Mucosa of descending colon (tissue), 3 donors: ENCODE results near the gene CNTN2. TPM values are rescaled to one million over a fixed set of nuclear protein-coding genes. Genes with fewer than 3 reads are reported as not detected.

Experiments used
- ATAC-seq: fragments of 200-7000 bp; cut with Tn5 transposase; one replicate; pipeline ENCODE4 v1.9.1; 2020; ENCODE audit warnings: mild to moderate bottlenecking, moderate library complexity
- DNase-seq, 3 donors: peaks; one replicate each; pipeline ENCODE4 v3.0.0-alpha.2; 2020
- H3K36me3 ChIP-seq: fragments of 200-600 bp; one replicate; pipeline ENCODE4 v1.8.0; 2021; ENCODE audit warnings: low read depth, mild to moderate bottlenecking
- H3K4me1 ChIP-seq: fragments of 200-600 bp; one replicate; pipeline ENCODE4 v1.8.0; 2021; ENCODE audit warnings: low read depth, mild to moderate bottlenecking
- H3K4me3 ChIP-seq: fragments of 200-600 bp; one replicate; pipeline ENCODE4 v1.8.0; 2021; ENCODE audit warnings: mild to moderate bottlenecking
- H3K9me3 ChIP-seq: fragments of 200-600 bp; one replicate; pipeline ENCODE4 v1.8.0; 2021; ENCODE audit warnings: mild to moderate bottlenecking
- intact Hi-C, 2 donors: fragments of 100-400 bp; cut with DNase I in 1 of 2; cut with micrococcal nuclease in 1 of 2; formaldehyde crosslinking; loops; one replicate each; pipeline versions ENCODE4 v1.11.0 to v1.11.1; 2022; cut with DNase I, micrococcal nuclease
- total RNA-seq, 3 donors: library from RNA; stranded (reverse); fragmentation: NEBNext Ultra II Directional in 2 of 3; extraction: Animal tissue kit (Norgen Biotek cat#: 25700) in 2 of 3; gene quantifications; one replicate each; pipeline versions ENCODE4 v1.2.1 to v1.2.4, GENCODE V29; 2021 to 2023
- TF ChIP-seq, protein P1 (sequence below): fragments of 200-600 bp; IDR thresholded peaks from one replicate; pipeline ENCODE4 v1.8.0; 2022; ENCODE audit warnings: antibody characterized with exemption, mild to moderate bottlenecking
- donor health status: DM: no; HTN: no; CAD: no; lungs with moderate emphysema.
- donor health status: DM: no; HTN: no; CAD: no.
- donor health status: DM: no; HTN: yes; CAD: no.

The CNTN2 gene
- total RNA-seq, 3 donors from 2014 or later, result 0.43 to 6.8 (median 0.51) TPM

DNA sequence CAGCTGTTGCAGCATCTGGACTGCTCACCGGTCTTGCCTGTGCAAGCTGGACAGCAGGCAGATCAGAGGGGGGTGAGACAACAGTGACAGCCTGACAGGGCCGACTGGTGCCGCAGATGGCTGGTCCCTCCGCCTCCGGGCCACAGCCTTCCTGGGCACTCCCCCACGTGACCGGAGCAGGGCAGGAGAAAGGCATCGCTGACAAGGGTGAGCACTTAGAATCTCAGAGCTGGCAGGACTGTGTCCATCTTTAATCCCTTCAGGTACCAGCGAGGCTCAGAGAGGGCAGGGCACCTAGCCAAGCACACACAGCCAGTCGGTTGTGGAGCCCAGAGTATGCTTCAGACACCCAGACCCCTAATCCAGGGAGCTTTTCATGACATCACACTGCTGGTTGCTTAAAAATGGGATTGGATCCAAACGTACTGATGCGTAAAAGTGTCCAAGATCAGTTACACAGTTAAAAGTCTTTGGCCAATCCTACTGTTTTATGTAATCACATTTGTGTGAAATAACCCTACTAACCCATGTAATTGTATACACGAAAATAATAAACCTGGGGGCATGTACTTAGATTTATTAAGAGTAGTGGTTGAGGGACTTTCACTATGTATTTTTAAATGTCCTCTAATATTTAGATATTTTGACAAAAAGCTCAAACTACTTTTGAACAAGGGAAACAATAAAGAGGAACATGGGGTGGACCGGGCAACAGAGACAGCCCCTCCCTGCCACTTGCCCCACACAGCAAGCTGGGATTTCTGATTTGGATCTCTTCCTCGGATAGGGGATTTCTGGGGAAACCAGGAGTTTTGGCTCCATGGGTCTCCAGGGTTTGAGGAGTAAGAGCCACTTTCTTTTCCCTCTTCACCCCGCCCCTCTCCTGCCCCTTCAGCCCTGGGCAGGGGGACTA is 758 bp upstream of the CNTN2 start:
- TF ChIP-seq, protein P1, sequence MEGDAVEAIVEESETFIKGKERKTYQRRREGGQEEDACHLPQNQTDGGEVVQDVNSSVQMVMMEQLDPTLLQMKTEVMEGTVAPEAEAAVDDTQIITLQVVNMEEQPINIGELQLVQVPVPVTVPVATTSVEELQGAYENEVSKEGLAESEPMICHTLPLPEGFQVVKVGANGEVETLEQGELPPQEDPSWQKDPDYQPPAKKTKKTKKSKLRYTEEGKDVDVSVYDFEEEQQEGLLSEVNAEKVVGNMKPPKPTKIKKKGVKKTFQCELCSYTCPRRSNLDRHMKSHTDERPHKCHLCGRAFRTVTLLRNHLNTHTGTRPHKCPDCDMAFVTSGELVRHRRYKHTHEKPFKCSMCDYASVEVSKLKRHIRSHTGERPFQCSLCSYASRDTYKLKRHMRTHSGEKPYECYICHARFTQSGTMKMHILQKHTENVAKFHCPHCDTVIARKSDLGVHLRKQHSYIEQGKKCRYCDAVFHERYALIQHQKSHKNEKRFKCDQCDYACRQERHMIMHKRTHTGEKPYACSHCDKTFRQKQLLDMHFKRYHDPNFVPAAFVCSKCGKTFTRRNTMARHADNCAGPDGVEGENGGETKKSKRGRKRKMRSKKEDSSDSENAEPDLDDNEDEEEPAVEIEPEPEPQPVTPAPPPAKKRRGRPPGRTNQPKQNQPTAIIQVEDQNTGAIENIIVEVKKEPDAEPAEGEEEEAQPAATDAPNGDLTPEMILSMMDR, result no peak
- H3K36me3 ChIP-seq, result no peaks in the 10 kb centered on the region
- no peak for DNase-seq
- no peaks in the 10 kb centered on the region for H3K4me1 ChIP-seq
- no peaks in the 10 kb centered on the region for H3K9me3 ChIP-seq
- no peak overlapping the region for H3K4me3 ChIP-seq
- ATAC-seq, result no peak
- intact Hi-C loops, result no loop called here

DNA sequence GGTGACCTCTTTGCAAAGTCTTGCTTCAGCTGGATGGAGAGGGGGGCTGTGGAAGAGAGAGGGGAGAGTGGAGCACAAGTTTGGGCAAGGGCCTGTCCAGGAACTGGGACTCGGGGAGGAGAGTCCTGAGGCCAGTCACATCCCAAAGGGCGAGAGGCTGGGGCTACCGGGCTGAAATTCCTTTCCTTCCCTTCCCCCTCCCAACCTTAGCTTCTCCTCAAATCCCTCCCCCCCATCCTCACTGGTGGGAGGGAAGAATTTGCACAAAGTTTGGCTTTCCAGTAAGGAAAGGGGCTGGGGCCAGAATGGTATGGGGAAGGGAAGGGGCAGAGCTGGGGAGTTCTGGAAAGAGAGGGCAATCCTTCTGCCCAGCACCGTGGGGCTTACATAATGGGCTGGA is 854 bp downstream of the CNTN2 start:
- no peak for DNase-seq
- TF ChIP-seq, protein P1, result no peak
- H3K4me1 ChIP-seq, result no peaks in the 10 kb centered on the region
- no peaks in the 10 kb centered on the region for H3K36me3 ChIP-seq
- ATAC-seq, result no peak
- intact Hi-C loops, result no loop called here
- H3K4me3 ChIP-seq, result no peak overlapping the region
- no peaks in the 10 kb centered on the region for H3K9me3 ChIP-seq

DNA sequence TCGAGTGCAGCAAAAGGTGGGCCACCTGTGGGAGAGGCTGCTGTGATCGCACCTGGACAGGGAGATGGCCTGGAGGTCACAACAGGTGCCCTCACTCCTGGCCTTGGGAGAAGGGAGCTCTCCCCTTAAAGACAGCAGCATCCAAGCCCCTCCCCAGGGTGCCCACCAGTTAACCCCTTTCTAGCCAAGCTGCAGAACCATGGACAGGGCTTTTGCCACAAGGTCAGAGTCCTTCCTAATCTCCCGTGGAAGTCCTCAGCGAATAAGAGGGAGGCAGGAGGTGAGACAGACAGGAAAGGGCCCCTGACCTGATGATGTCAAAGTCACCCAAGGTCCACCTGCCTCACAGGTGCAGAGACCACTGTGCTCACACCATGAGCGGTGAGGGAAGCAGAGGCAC is 1.7 kb downstream of the CNTN2 start:
- no peaks in the 10 kb centered on the region for H3K9me3 ChIP-seq
- DNase-seq (no peak), ATAC-seq (no peak)
- intact Hi-C loops, result no loop called here
- no peak overlapping the region for H3K4me3 ChIP-seq
- H3K36me3 ChIP-seq, result no peaks in the 10 kb centered on the region
- TF ChIP-seq, protein P1, result no peak
- H3K4me1 ChIP-seq, result no peaks in the 10 kb centered on the region

DNA sequence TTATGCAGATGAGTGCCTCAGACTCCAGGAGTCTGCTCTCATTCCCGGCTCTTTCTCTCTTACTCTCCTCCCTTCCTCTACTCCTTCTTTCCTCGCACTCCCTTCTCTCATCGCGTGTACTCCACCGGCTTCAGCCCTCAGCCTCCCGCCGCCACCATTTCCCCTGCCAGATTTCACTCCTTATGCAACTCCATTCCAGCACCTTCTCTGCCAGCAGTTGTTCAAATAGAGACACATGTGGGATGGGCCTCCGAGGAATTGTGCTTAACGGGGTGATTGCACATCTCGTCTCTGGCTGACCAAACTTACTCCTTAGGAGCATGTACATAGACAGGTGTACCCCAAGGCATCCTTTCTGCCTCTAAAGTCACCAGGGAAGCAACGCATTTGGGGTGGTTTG is 2.1 kb downstream of the CNTN2 start:
- H3K4me3 ChIP-seq, result no peak overlapping the region
- ATAC-seq, result no peak
- no peaks in the 10 kb centered on the region for H3K9me3 ChIP-seq
- TF ChIP-seq, protein P1, result no peak
- no peak for DNase-seq
- H3K4me1 ChIP-seq, result no peaks in the 10 kb centered on the region
- intact Hi-C loops, result no loop called here
- no peaks in the 10 kb centered on the region for H3K36me3 ChIP-seq

DNA sequence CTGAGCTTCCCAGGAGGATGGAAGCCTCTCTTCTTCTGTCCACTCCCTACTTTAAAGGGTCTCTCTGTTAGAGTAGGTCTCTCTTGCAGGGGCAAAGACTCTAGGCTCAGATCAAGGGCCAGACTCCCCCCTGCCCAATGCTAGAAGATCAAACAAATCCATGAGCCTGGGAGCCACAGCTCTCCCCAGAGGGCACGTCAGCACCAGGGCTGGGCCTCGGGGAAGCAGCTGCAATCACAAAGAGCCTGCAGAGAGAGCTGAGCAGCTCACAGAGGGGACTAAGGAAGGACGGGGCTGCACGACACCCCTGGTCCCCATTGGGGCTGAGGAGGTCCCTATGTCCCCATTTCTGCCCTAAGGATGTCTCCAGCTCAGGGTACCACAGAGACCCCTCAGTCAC is 3.9 kb downstream of the CNTN2 start:
- DNase-seq, result no peak
- Histone ChIP-seq H3K4me3 (no peak overlapping the region), H3K9me3 (no peaks in the 10 kb centered on the region), H3K36me3 (no peaks in the 10 kb centered on the region), H3K4me1 (no peaks in the 10 kb centered on the region)
- intact Hi-C loops, result no loop called here
- no peak for ATAC-seq
- TF ChIP-seq, protein P1, result no peak
